Measurements from ENCODE around the gene GMPPA. TPM values are rescaled to one million over a fixed set of nuclear protein-coding genes. Genes with fewer than 3 reads are reported as not detected.

The GMPPA gene
- total RNA-seq, 1 experiment from 2014 or later: 47.6 TPM

DNA sequence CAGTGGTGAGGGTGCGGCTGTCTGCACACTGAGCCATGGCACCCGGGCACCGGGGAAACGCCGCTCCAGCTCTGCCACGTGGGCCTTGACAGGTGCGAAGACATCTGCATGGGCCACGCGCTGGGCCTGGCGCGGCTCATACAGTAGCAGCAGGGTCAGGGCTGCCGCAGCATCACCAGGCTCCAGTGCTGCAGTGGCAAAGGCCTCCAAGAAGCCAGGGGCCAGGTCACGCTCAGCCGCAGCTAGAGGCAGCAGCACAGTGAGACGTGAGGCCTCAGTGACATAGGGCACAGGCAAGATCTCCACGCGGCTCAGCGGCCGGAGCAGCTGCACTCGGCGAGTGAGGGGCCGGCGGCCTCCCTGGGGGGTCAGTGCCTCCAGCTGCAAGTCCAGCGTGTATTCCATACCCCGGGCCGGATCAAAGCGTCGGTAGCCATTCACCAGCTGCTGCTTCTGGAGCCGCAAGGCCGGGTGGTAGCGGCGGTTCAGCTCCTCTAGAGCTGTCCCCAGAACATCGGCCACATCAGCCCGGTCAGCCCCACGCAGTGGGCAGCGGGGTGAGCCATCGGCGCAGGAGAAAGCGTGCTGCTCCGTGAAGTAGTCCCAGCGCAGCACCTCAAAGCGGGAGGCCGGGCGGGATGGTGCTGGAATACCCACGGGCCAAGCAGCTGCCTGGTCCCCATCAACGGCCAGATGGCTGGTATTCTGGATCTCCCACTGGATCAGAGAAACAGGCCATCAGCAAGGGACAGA, 41.4 kb downstream of the GMPPA start:
- DNase-seq (ENCODE audit: low read depth): no peak

DNA sequence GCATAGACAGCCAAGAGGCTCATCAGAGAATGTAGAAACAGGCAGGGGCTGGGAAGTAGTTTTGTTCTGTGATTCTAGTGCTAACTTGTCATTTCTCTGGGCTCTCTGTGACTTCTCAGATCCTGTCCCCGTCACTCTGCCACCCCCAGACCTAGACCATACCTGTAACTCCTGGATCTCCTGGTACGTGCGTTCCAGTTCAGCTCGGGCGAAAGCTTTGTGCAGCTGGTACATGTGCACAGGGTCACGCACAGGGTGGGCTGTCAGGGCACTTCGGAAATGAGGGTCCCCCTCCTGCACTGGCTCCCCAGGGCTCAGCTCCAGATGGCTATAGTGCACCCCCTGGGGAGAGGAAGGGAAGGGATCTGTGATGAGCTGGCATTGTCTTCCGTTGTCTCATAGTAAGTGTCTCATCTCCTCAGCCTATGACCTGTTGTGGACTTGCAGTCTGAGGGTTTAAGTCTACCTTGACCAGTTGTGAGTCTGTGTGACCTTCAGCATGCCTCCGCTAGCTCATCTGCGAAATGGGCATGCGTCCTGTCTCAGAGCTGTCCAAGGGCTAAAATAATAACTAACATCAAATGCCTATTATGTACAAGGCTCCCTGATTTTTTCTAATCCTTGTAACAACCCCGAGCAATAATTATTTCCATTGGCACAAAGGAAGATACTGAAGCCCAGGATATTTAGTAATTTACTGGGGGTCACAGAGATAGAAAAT, 42.3 kb downstream of the GMPPA start:
- no peak for DNase-seq (ENCODE audit: low read depth)

- DNase-seq (ENCODE audit: low read depth): peak; percentile 88
These were observed 43.0 kb downstream of the GMPPA start for GRCh38 chr2:219541611-219542180.

GRCh38 chr2:219542931-219543595, 44.4 kb downstream of the GMPPA start:
- DNase-seq (ENCODE audit: low read depth): peak; percentile 44

DNA sequence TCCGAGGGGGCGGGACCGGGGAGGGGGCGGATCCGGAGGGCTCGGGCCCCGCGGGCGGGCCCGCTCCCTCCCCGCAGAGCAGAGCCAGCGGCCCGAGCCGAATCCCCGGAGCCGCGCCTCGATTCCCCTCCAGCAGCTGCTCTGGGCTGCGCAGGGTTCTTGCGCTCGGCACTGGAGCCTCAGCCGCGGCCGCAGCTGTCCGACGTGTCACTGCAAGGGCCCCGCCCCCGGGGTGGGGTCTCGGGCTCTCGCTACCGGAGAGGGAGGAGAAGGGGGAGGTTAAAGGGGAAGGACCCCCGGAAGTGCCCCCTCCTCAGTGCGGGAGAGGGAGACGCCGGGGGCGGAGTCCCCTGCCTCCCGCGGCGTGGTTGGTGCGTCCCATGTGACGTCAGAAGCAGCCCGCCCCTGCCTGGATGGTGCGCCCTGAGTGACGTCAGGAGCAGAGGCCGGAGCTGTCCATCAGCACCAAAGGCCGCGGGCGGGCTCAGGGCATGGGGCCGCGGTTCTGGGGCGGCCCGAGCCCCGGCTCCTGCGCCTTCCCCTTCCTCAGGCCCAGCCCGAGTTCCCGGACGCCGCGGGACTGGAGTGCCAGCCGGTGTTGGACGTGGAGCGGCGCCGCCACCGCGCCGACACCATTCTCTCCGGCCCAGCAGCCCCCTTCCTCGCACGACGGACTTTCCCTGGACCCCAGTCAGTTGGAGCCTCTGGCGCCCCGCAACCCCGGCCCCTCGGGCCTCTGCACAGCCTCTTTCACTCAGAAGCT, 45.1 kb downstream of the GMPPA start, which contains the start of the genes CHPF and TMEM198:
Gene CHPF (minus strand): TSS at position 214 of the 763 bp plus-strand sequence. CDS start 271 bp downstream, outside the sequence.
Gene TMEM198 (plus strand): TSS at position 433 of the 763 bp plus-strand sequence. CDS start 700 bp downstream, outside the sequence.
- peak; percentile 98 for DNase-seq (ENCODE audit: low read depth)

GRCh38 chr2:219544567-219544966, 45.9 kb downstream of the GMPPA start:
- no peak for DNase-seq (ENCODE audit: low read depth)

DNA sequence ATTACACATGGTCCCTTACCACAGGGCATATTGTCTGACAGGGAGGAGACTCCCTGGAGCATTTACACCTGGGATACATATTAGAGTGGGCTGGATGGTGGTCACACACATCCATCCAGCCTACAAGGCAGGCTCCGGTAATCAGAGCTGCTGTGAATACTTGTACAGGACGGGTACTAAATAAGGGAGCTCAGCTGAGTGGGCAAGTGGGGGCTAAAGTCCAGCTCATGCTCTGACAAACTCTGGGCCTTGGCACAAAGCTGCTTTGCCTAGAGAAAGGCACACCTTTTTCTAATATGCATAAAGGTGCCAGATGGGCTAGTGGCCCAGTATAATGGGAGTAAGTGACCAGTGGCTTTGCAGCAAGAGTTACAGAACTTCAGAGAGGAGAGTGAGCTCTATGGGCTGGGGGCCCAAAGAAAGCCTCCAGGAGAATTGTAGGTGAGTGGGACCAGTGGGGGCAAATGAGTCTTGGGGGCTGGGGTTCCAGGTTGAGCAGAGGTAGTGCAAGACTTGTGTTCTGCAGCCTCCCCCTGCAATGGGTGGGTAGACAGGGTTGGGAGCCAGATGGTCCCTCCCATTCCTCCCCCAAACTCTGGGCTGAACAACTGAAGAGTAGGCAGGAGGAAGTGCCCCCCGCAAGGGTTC, 46.7 kb downstream of the GMPPA start:
- DNase-seq (ENCODE audit: low read depth): no peak

DNA sequence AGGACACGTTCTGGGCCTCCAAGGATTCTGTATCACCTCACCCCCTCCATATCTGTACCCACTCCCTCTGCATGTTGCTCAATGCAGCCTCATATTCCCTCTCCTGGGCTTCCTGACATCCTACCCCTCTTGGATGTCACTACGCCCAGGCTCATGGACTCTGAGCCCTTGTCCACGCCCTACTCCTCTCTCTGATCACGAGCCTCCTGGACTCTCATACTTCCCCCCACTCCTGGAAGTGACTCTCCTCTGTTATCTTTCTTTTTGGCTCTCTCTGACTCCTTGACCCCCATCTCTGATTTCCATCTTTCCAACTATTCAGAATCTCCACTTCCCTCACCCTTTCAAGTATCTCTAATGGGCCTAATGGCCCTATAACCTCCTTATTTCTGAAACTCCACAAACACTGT, 47.3 kb downstream of the GMPPA start:
- no peak for DNase-seq (ENCODE audit: low read depth)

DNA sequence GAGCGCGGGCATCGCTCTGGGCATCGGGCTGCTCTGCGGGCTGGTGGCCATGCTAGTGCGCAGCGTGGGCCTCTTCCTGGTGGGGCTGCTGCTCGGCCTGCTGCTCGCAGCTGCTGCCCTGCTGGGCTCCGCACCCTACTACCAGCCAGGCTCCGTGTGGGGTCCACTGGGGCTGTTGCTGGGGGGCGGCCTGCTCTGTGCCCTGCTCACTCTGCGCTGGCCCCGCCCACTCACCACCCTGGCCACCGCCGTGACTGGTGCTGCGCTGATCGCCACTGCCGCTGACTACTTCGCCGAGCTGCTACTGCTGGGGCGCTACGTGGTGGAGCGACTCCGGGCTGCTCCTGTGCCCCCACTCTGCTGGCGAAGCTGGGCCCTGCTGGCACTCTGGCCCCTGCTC, 48.9 kb downstream of the GMPPA start:
- DNase-seq (ENCODE audit: low read depth): no peak

GRCh38 chr2:219548990-219549389, 50.3 kb downstream of the GMPPA start:
- no peak for DNase-seq (ENCODE audit: low read depth)

DNA sequence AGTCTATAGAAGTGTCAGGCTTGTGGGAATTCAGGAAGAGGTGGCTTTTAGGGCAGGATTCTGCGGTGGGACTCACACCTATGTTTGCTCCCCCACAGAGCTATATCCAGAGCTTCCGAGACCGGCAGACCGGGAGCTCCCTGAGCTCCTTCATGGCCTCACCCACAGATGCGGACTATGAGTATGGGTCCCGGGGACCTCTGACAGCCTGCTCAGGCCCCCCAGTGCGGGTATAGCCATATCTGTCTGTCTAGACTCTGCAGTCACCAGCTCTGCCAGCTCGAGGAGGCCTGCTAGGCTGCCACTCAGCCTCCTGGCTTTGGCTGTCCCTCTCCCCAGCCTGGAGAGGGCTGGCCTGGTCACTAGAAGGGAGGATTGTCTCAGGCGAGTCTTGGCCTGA, 50.9 kb downstream of the GMPPA start:
- no peak for DNase-seq (ENCODE audit: low read depth)

DNA sequence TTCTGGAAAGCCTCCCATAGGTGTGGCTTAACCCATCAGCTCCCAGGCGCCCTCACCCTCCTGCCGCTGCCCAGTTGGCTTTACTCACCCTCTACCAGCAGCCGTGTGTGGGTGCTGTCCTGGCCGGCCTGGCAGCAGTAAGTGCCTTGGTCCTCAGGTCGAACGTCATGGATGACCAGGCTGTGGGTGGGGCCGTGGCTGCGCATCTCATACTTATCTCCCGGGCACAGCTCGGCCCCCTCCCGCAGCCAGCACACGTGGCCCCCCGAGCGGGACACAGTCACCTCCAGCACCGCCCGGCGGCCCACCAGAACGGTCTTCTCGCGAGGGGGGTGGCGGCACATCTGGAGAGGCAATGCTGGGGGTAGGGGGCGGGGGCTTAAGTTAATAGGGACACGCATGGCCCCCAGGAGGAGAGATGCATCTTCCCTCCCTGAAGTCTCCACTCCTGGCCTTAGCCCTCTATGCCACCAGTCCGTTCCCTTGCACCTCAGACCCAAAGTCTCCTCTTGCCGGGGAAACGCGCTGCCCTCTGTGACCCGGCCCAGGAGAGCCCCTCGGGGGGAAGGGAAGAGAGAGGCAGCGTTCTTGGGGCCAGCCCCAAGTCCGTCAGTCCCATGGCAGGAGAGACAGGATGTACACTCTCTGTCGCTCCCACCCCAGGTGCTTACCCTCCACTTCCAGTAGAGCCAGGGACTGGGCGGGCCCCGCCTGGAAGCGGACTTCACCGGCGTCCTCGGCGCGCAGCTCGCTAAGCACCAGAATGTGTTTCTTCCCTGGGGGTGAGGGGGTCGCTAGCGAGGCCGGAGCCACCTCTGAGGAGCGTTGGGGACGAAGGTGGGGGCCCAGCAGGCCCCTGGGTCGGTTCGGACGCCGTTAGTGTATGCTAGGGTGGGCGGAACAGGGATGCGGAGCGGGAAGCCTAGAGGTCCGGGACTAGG, 53.0 kb downstream of the GMPPA start:
- DNase-seq (ENCODE audit: low read depth): peak; percentile 58

- DNase-seq (ENCODE audit: low read depth): peak; percentile 88
These were observed 53.9 kb downstream of the GMPPA start for GRCh38 chr2:219552382-219553167.

- DNase-seq (ENCODE audit: low read depth): no peak
These were observed 54.4 kb downstream of the GMPPA start for GRCh38 chr2:219553168-219553417.

GRCh38 chr2:219553463-219553963, 54.8 kb downstream of the GMPPA start:
- no peak for DNase-seq (ENCODE audit: low read depth)

DNA sequence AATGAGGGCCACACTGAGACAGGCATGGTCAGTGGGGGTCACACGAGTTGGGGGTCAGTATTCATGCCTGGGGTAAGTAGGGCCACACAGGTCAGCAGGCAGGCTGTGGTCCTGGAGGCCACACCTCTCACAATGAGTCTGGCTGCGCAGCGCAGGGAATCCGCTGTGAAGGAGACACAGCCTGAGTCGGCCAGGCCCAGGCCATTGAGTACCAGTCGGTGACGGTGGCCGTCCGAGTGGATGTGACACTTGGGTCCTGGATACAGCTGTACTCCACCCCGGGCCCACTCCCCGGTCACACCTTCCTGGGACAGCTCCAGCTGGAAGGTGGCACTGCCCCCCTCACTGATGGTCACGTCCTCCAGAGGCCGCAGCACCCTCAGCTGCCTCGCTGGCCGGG, 55.7 kb downstream of the GMPPA start:
- DNase-seq (ENCODE audit: low read depth): no peak

- DNase-seq (ENCODE audit: low read depth): no peak
These were observed 57.3 kb downstream of the GMPPA start for GRCh38 chr2:219555956-219556355.

DNA sequence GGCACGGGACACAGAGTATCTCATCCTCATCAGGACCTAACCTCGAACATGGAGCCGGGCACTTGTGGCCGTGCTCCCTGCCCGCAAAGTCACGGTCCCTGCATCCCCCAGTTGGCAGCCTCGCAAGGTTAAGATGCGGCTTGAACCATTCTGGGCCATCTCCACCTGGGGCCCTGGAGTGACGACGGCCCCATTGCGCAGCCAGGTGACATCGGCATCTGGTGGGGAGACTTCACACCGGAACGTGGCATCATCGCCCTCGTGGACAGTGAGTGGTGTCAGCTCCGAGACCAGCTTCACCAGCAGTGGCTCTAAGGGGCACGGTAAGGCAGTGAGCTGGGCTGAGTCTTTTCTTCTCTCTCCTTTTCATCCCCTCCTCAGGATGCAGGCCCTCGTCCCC, 57.7 kb downstream of the GMPPA start:
- no peak for DNase-seq (ENCODE audit: low read depth)
